A673 (cell line): ENCODE data around the gene RPL37A. TPM values are rescaled to one million over a fixed set of nuclear protein-coding genes. Genes with fewer than 3 reads are reported as not detected.

ENCODE experiments used
- BruUV-seq: library from RNA; stranded (reverse); fragments of 400-500 nt; replicated peaks from 2 replicates; lab custom pipeline; 2021; lab: Mats Ljungman, UMichigan
- CTCF ChIA-PET: fragments of 300-600 bp; sonication (Branson Sonifier 250); formaldehyde crosslinking; loops from one replicate; lab custom pipeline; 2022; ENCODE audit warnings: antibody characterized with exemption; lab: Charles Lee
- POLR2A ChIA-PET: fragments of 300-600 bp; sonication (Branson Sonifier 250); formaldehyde crosslinking; loops from one replicate; lab custom pipeline; 2022; ENCODE audit warnings: antibody characterized with exemption; ENCODE audit not compliant: low non-redundant PET; lab: Charles Lee
- DNase-seq: peaks from one replicate; pipeline ENCODE4 v3.0.0-alpha.2; 2015; ENCODE audit warnings: low spot score
- H3K27ac ChIP-seq: fragments of 200-600 bp; sonication (generic); 2 replicates; pipeline ENCODE4 v1.5.1; 2016; ENCODE audit warnings: mixed run types, low read depth, mild to moderate bottlenecking, mixed read lengths, antibody characterized with exemption, low read length; ENCODE audit not compliant: poor library complexity, severe bottlenecking
- H3K27me3 ChIP-seq: fragments of 200-600 bp; sonication (generic); replicated peaks from 2 replicates; pipeline ENCODE4 v1.6.1; 2017; ENCODE audit warnings: mixed run types, low read depth, mild to moderate bottlenecking, mixed read lengths, antibody characterized with exemption, low read length; ENCODE audit not compliant: insufficient read depth, poor library complexity
- H3K36me3 ChIP-seq: fragments of 200-600 bp; sonication (generic); 2 replicates; pipeline ENCODE4 v1.6.1; 2016; ENCODE audit warnings: mixed run types, mild to moderate bottlenecking, mixed read lengths, antibody characterized with exemption, low read length; ENCODE audit not compliant: insufficient read depth, poor library complexity, severe bottlenecking
- H3K4me1 ChIP-seq: fragments of 200-600 bp; sonication (generic); 2 replicates; pipeline ENCODE4 v1.6.1; 2017; ENCODE audit warnings: mixed run types, mild to moderate bottlenecking, mixed read lengths, antibody characterized with exemption, low read length; ENCODE audit not compliant: insufficient read depth, poor library complexity, severe bottlenecking
- H3K4me3 ChIP-seq: fragments of 200-600 bp; sonication (generic); 2 replicates; pipeline ENCODE4 v1.5.1; 2016; ENCODE audit warnings: low read depth, mixed run types, mild to moderate bottlenecking, mixed read lengths, low read length; ENCODE audit not compliant: poor library complexity, severe bottlenecking
- H3K9me3 ChIP-seq: fragments of 200-600 bp; sonication (generic); 2 replicates; pipeline ENCODE4 v1.6.1; 2016; ENCODE audit warnings: mixed run types, low read depth, mild to moderate bottlenecking, mixed read lengths, antibody characterized with exemption, low read length; ENCODE audit not compliant: poor library complexity, severe bottlenecking
- CTCF ChIP-seq: fragments of 300-800, 200-600 bp; sonication (generic); conservative IDR thresholded peaks from 2 replicates; pipeline ENCODE4 v1.5.1; 2017; ENCODE audit warnings: low read depth, mild to moderate bottlenecking, antibody characterized with exemption, low read length, moderate library complexity, mixed read lengths
- EZH2 ChIP-seq: fragments of 200-600 bp; sonication (generic); IDR thresholded peaks from 2 replicates; pipeline ENCODE4 v1.6.1; 2017; ENCODE audit warnings: borderline replicate concordance, low read depth, mild to moderate bottlenecking, mixed read lengths, antibody characterized with exemption, low read length; ENCODE audit not compliant: poor library complexity, severe bottlenecking
- intact Hi-C: fragments of 100-400 bp; cut with micrococcal nuclease; formaldehyde crosslinking; loops from one replicate; pipeline ENCODE4 v1.10.0; 2022; ENCODE audit not compliant: unreplicated experiment
- total RNA-seq: library from RNA; stranded (reverse); gene quantifications from 2 replicates; pipeline ENCODE4 v1.2.3, GENCODE V29; 2021

Gene RPL37A
- total RNA-seq, 1 experiment from 2014 or later, result 2,455 TPM

DNA sequence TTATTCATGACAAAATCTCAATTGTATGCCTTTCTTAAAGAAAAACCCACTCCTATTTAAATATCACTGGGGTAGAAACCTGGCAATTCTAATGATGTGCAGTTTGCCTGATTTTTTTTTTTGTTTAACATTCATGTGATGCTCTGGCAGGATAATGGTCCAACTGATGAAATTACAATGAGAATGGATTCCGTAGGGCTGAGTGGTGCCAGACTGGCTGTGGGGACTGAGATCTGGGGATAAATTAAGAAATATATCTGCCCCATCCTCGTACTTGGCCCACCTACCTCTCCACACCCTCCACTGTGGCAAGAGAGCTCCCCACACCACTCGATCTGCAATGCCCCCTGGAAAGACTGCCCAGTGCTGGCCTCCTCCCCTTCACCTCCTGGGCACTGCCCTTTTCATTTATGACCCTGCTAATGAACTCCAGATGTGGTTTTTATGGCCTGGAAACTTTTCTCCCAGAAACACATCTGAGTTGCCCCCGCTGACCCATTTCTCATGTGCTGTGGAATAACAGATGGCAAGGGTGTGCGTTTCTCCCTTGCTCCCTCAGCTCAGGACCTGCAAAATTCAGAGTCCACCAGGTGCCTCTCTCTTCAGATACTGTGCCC is 33.0 kb upstream of the RPL37A start:
- no peaks in the 10 kb centered on the region for H3K9me3 ChIP-seq
- no peak for DNase-seq
- no peak overlapping the region for H3K27ac ChIP-seq
- no peak for TF ChIP-seq CTCF
- no peak for TF ChIP-seq EZH2
- H3K4me3 ChIP-seq, result no peak overlapping the region
- H3K36me3 ChIP-seq, result no peaks in the 10 kb centered on the region
- ChIA-PET CTCF (no interaction called here), POLR2A (no interaction called here)
- no peaks in the 10 kb centered on the region for H3K4me1 ChIP-seq
- intact Hi-C loops, result no loop called here
- BruUV-seq, result no TSS peak
- H3K27me3 ChIP-seq, result no peaks in the 10 kb centered on the region

- ChIA-PET CTCF (interaction anchor here (0.7 kb wide), 1 partner anchor 52 kb away, joined by 13 read pairs; no protein-coding TSS in a partner anchor), POLR2A (no interaction called here)
- H3K36me3 ChIP-seq, result no peaks in the 10 kb centered on the region
- no peaks in the 10 kb centered on the region for H3K27me3 ChIP-seq
- intact Hi-C loops, result no loop called here
- H3K4me3 ChIP-seq, result no peak overlapping the region
- H3K9me3 ChIP-seq, result no peaks in the 10 kb centered on the region
- no peak for DNase-seq
- TF ChIP-seq CTCF (no peak), EZH2 (no peak)
- no TSS peak for BruUV-seq
- no peak overlapping the region for H3K27ac ChIP-seq
- H3K4me1 ChIP-seq, result no peaks in the 10 kb centered on the region
Measured at GRCh38 chr2:216467845-216468244, 30.8 kb upstream of the RPL37A start.

DNA sequence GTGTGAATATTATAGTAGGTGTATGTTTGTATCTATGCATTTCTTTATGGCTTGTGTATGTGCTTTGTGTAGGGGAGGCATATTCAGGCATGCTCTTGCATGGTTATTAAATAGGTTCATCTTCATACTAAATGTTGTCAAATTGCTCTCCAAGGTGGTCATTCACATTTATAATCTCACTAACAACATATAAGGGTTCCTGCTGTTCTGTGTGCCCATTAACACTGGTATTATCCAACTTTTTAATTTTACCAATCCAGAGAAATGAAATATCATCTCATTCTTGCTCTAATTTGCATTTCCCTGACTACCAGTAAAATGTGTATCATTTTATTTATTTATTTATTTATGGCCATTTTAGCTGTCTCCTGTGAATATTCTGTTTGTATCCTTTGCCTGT is 29.0 kb upstream of the RPL37A start:
- no TSS peak for BruUV-seq
- no peak for DNase-seq
- H3K4me1 ChIP-seq, result no peaks in the 10 kb centered on the region
- ChIA-PET POLR2A (no interaction called here), CTCF (no interaction called here)
- no peaks in the 10 kb centered on the region for H3K9me3 ChIP-seq
- H3K27me3 ChIP-seq, result no peaks in the 10 kb centered on the region
- no peak overlapping the region for H3K27ac ChIP-seq
- no peaks in the 10 kb centered on the region for H3K36me3 ChIP-seq
- H3K4me3 ChIP-seq, result no peak overlapping the region
- TF ChIP-seq CTCF, result no peak
- no peak for TF ChIP-seq EZH2
- intact Hi-C loops, result no loop called here
